HepG2 (cell line): ENCODE data around the gene BPIFB4. TPM values are rescaled to one million over a fixed set of nuclear protein-coding genes. Genes with fewer than 3 reads are reported as not detected.

ENCODE experiments used
- ATAC-seq: fragments of 200-7000 bp; cut with Tn5 transposase; 3 replicates; pipeline ENCODE4 v1.9.1; 2020; ENCODE audit warnings: mild to moderate bottlenecking, moderate library complexity
- BruUV-seq: library from RNA; stranded (reverse); fragments of 400-500 nt; replicated peaks from 2 replicates; lab custom pipeline; 2021; lab: Mats Ljungman, UMichigan
- CTCF ChIA-PET: fragments of 300-600 bp; formaldehyde crosslinking; extraction: SDS; loops from one replicate; lab custom pipeline; 2021; ENCODE audit warnings: low total read pairs, inconsistent platforms, low intra/inter-chr PET ratio; lab: Yijun Ruan, JAX
- POLR2A ChIA-PET: fragments of 350-600 bp; sonication (Branson Sonifier 250); formaldehyde crosslinking; loops from one replicate; lab custom pipeline; 2020; ENCODE audit warnings: antibody characterized with exemption, inconsistent platforms; lab: Yijun Ruan, JAX
- DNase-seq: peaks from one replicate; pipeline ENCODE4 v3.0.0-alpha.2; 2015; ENCODE audit warnings: low spot score
- FAIRE-seq: peaks from 3 replicates; lab custom pipeline; 2011; peaks lifted over from hg19 to GRCh38; lab: Jason Lieb, UNC
- H2AFZ ChIP-seq: one replicate; pipeline ENCODE4 v1.6.1; 2011; ENCODE audit warnings: low read length, inconsistent platforms
- H3K27ac ChIP-seq: fragments of 300-600 bp; 3 replicates; pipeline ENCODE4 v1.8.0; 2011; ENCODE audit warnings: mixed run types, mild to moderate bottlenecking, mixed read lengths, low read length, inconsistent platforms; ENCODE audit not compliant: insufficient read depth; ENCODE audit errors: extremely low read length
- H3K27me3 ChIP-seq, 2 experiments: fragments of 200-600 bp in 1 of 2; 2 replicates in 1 of 2; 3 replicates in 1 of 2; pipeline versions ENCODE4 v1.6.0 to v1.8.0; 2011; ENCODE audit warnings: low read length in 2 of 2, mild to moderate bottlenecking in 2 of 2, moderate library complexity in 2 of 2, inconsistent platforms in 1 of 2; ENCODE audit not compliant: insufficient read depth in 2 of 2, control insufficient read depth in 1 of 2
- H3K36me3 ChIP-seq, 2 experiments: fragments of 200-600 bp in 1 of 2; replicated peaks in 1 of 2; 2 replicates in 1 of 2; 3 replicates in 1 of 2; pipeline versions ENCODE4 v1.5.1 to v1.8.0; 2011; ENCODE audit warnings: low read length in 2 of 2, inconsistent platforms in 1 of 2; ENCODE audit not compliant: insufficient read depth in 2 of 2, control insufficient read depth in 1 of 2
- H3K4me1 ChIP-seq: 2 replicates; pipeline ENCODE4 v1.5.1; 2012; ENCODE audit warnings: low read length, inconsistent platforms; ENCODE audit not compliant: insufficient read depth
- H3K4me2 ChIP-seq: 2 replicates; pipeline ENCODE4 v1.6.0; 2011; ENCODE audit warnings: low read depth, low read length, inconsistent platforms
- H3K4me3 ChIP-seq, 3 experiments: fragments of 200-600 bp in 1 of 3; sonication (generic), shearing (Covaris generic) in 1 of 3; replicated peaks in 1 of 3; 2 replicates each; pipeline ENCODE4 v1.5.1; 2011 to 2016; ENCODE audit warnings: low read length in 3 of 3, inconsistent platforms in 2 of 3, low read depth in 2 of 3, mild to moderate bottlenecking in 2 of 3, control low read depth in 1 of 3, mixed read lengths in 1 of 3; ENCODE audit not compliant: insufficient read depth in 1 of 3
- H3K79me2 ChIP-seq: one replicate; pipeline ENCODE4 v1.6.1; 2011; ENCODE audit warnings: low read length, inconsistent platforms; ENCODE audit not compliant: insufficient read depth
- H3K9ac ChIP-seq: 2 replicates; pipeline ENCODE4 v1.6.0; 2011; ENCODE audit warnings: mild to moderate bottlenecking, low read depth, low read length, inconsistent platforms; ENCODE audit not compliant: insufficient read depth
- H3K9me3 ChIP-seq: 2 replicates; pipeline ENCODE4 v1.5.1; 2012; ENCODE audit warnings: mild to moderate bottlenecking, low read length
- H4K20me1 ChIP-seq: 2 replicates; pipeline ENCODE4 v1.6.0; 2011; ENCODE audit warnings: inconsistent platforms, mild to moderate bottlenecking, low read length, moderate library complexity; ENCODE audit not compliant: insufficient read depth
- CENPX ChIP-seq: sonication (generic); formaldehyde crosslinking; IDR thresholded peaks from 2 replicates; pipeline ENCODE4 v1.9.0; 2021; ENCODE audit warnings: mild to moderate bottlenecking, missing genetic modification reagents, moderate library complexity
- GABPA ChIP-seq, 2 experiments: IDR thresholded peaks; 2 replicates each; pipeline ENCODE4 v1.6.1; 2011 to 2016; ENCODE audit warnings: low read depth in 2 of 2, low read length in 1 of 2, missing biosample characterization in 1 of 2, missing genetic modification characterization in 1 of 2
- GTF3A ChIP-seq: sonication (generic); formaldehyde crosslinking; conservative IDR thresholded peaks from 2 replicates; pipeline ENCODE4 v1.4.0; 2020; ENCODE audit warnings: mild to moderate bottlenecking, missing genetic modification reagents
- GZF1 ChIP-seq: sonication (generic); formaldehyde crosslinking; IDR thresholded peaks from 2 replicates; pipeline ENCODE4 v1.5.1; 2020; ENCODE audit warnings: mild to moderate bottlenecking, missing genetic modification reagents
- MTERF4 ChIP-seq: sonication (generic); formaldehyde crosslinking; IDR thresholded peaks from 2 replicates; pipeline ENCODE4 v1.8.0; 2023; ENCODE audit warnings: mild to moderate bottlenecking, missing genetic modification reagents
- NFKBIZ ChIP-seq: IDR thresholded peaks from 2 replicates; pipeline ENCODE4 v1.6.1; 2018; ENCODE audit warnings: missing genetic modification reagents, missing compliant biosample characterization
- PRMT3 ChIP-seq: sonication (generic); formaldehyde crosslinking; IDR thresholded peaks from 2 replicates; pipeline ENCODE4 v1.8.1; 2022; ENCODE audit warnings: low read depth, mild to moderate bottlenecking, moderate library complexity, missing genetic modification reagents, borderline replicate concordance
- ZBTB7A ChIP-seq: sonication (generic); formaldehyde crosslinking; IDR thresholded peaks from 2 replicates; pipeline ENCODE4 v1.8.0; 2022; ENCODE audit warnings: mild to moderate bottlenecking, missing genetic modification reagents
- ZFP1 ChIP-seq: IDR thresholded peaks from 2 replicates; pipeline ENCODE4 v1.6.1; 2016
- ZNF816 ChIP-seq: sonication (generic); formaldehyde crosslinking; IDR thresholded peaks from 2 replicates; pipeline ENCODE4 v1.8.0; 2022; ENCODE audit warnings: missing genetic modification reagents, mild to moderate bottlenecking, borderline replicate concordance
- WGBS: methylation state at CpG from one replicate; pipeline ENCODE4 v1.1.6; 2017; ENCODE audit warnings: low lambda C conversion rate; 5-methylcytosine and 5-hydroxymethylcytosine counted together
- in situ Hi-C: cut with HindIII; loops from 2 replicates; pipeline ENCODE4 v1.10.0; 2017; ENCODE audit warnings: low pct_unique_long_range_greater_than_20kb; ENCODE audit not compliant: extremely low pct_ligation_motif_present
- intact Hi-C: fragments of 100-400 bp; cut with micrococcal nuclease; formaldehyde crosslinking; loops from one replicate; pipeline ENCODE4 v1.10.0; 2022; ENCODE audit not compliant: unreplicated experiment
- polyA plus RNA-seq, 8 experiments: library from polyadenylated mRNA; depleted of rRNA in 3 of 8; stranded (reverse) in 7 of 8; unstranded in 1 of 8; fragments of >200 nt; fragmentation: Illumina TruSeq in 4 of 8; extraction: Trizol in 4 of 8; gene quantifications; 2 replicates each; pipeline versions ENCODE4 v1.2.1 to v1.2.3, GENCODE V29; 2011 to 2016; ENCODE audit warnings: low read depth in 4 of 8, missing spikeins in 1 of 8, mixed read lengths in 1 of 8; ENCODE audit not compliant: insufficient read depth in 1 of 8
- total RNA-seq, 5 experiments: library from RNA; depleted of rRNA; stranded (reverse); fragments of >200 nt; fragmentation: Illumina TruSeq; extraction: Trizol; gene quantifications; 2 replicates each; pipeline ENCODE4 v1.2.3, GENCODE V29; 2016; ENCODE audit warnings: low read depth in 1 of 5

Gene BPIFB4
- total and polyA plus RNA-seq, 2 of the 13 experiments (the other 11 are each of a cell fraction or from before 2014, with no cell fraction given): 0.09 TPM; not detected in 1

- in situ Hi-C loops (no loop called here), intact Hi-C loops (no loop called here)
- H3K9me3 ChIP-seq: no peaks in the 10 kb centered on the region
- no peak overlapping the region for H3K4me2 ChIP-seq
- no peaks in the 10 kb centered on the region for H3K79me2 ChIP-seq
- H3K9ac ChIP-seq: no peak overlapping the region
- CTCF ChIA-PET: no interaction called here
- 0 out of 5 replicates have a peak, but pooled peaks cover 0 to 3% of the 10 kb centered on the region in 2 experiments for H3K27me3 ChIP-seq
- H2AFZ ChIP-seq: no peak overlapping the region
- no peak for DNase-seq
- WGBS: 25% methylated on average over 7 of the region's 7 CpGs
- ATAC-seq: peak; percentile 36
- POLR2A ChIA-PET: no interaction called here
- FAIRE-seq: no peak
- no peak for TF ChIP-seq PRMT3 (CRISPR knock-in tag)
- no peak for TF ChIP-seq CENPX (CRISPR knock-in tag)
- TF ChIP-seq GABPA (IDR thresholded peaks at IDR 0.05; ENCODE audit: low read depth, low read length): peak; percentile 32; the same call in 1 of the 2 replicates
- TF ChIP-seq GABPA (CRISPR knock-in tag; IDR thresholded peaks at IDR 0.05; ENCODE audit: low read depth): peak; percentile 61
- TF ChIP-seq GZF1 (CRISPR knock-in tag): peak; percentile 96
- TF ChIP-seq ZFP1 (CRISPR knock-in tag): no peak
- TF ChIP-seq GTF3A (CRISPR knock-in tag): no peak
- TF ChIP-seq ZBTB7A (CRISPR knock-in tag): no peak
- no peak for TF ChIP-seq ZNF816 (CRISPR knock-in tag)
- TF ChIP-seq MTERF4 (CRISPR knock-in tag): 0 out of 2 replicates have a peak, but pooled peaks have one; percentile 27
- TF ChIP-seq NFKBIZ: no peak
- H4K20me1 ChIP-seq: no peaks in the 10 kb centered on the region
- no TSS peak for BruUV-seq
- H3K4me1 ChIP-seq: no peaks in the 10 kb centered on the region
- no peak overlapping the region for H3K4me3 ChIP-seq
- H3K36me3 ChIP-seq: no peaks in the 10 kb centered on the region
- H3K27ac ChIP-seq: no peak overlapping the region
These were observed 33.3 kb downstream of the BPIFB4 start for GRCh38 chr20:33112547-33113386.
